Measurements from ENCODE around the gene CCNF.
"Not testable (repeated sequence)": the region's sequence is repeated elsewhere in the genome, so short reads cannot be mapped to it uniquely, and the experiment has no call there.

Gene CCNF
- total RNA-seq, result 5.3 to 48.1 (median 15.7) reads per million in 17 experiments

GRCh38 chr16:2429034-2429770 lies at the start of gene CCNF:
Gene CCNF, plus strand, starts transcription at chr16:2429447. Its CDS starts 35 bp downstream, at chr16:2429482.
- peak; percentile 96 to 99 (median 98) for DNase-seq

- DNase-seq, result peak in 1 of 4 experiments; percentile 26
Observed at GRCh38 chr16:2383501-2383900, 45.7 kb upstream of the CCNF start.

GRCh38 chr16:2384426-2384825 lies 44.8 kb upstream of the CCNF start:
- peak in 1 of 4 experiments; percentile 5 for DNase-seq

GRCh38 chr16:2385190-2385836 lies 43.9 kb upstream of the CCNF start:
- no peak for DNase-seq

GRCh38 chr16:2385982-2386381 lies 43.3 kb upstream of the CCNF start:
- DNase-seq, result not testable (repeated sequence)

GRCh38 chr16:2386990-2387389 lies 42.3 kb upstream of the CCNF start:
- DNase-seq, result no peak

GRCh38 chr16:2388139-2388874 lies 40.9 kb upstream of the CCNF start:
- DNase-seq, result no peak

GRCh38 chr16:2388875-2389433 lies 40.3 kb upstream of the CCNF start:
- no peak for DNase-seq

GRCh38 chr16:2392025-2392424 lies 37.2 kb upstream of the CCNF start:
- no peak for DNase-seq

GRCh38 chr16:2398520-2398919 lies 30.7 kb upstream of the CCNF start:
- no peak for DNase-seq

- no peak for DNase-seq
Observed at GRCh38 chr16:2404099-2404498, 25.1 kb upstream of the CCNF start.

GRCh38 chr16:2415085-2415484 lies 14.2 kb upstream of the CCNF start:
- no peak for DNase-seq

GRCh38 chr16:2420035-2420434 lies 9.2 kb upstream of the CCNF start:
- peak in 1 of 4 experiments; percentile 36 for DNase-seq

GRCh38 chr16:2422123-2422867 lies 7.0 kb upstream of the CCNF start:
- DNase-seq, result no peak

GRCh38 chr16:2424061-2425007 lies 4.9 kb upstream of the CCNF start:
- no peak for DNase-seq

GRCh38 chr16:2425008-2425518 lies 4.2 kb upstream of the CCNF start:
- DNase-seq, result no peak

GRCh38 chr16:2425825-2426430 lies 3.3 kb upstream of the CCNF start:
- no peak for DNase-seq

GRCh38 chr16:2426941-2427361 lies 2.3 kb upstream of the CCNF start:
- no peak for DNase-seq

- no peak for DNase-seq
Observed at GRCh38 chr16:2427526-2427925, 1.7 kb upstream of the CCNF start.

- DNase-seq, result peak in 2 of 4 experiments; percentile 7 to 30
Observed at GRCh38 chr16:2428051-2428783, 1.0 kb upstream of the CCNF start.

All from suppressor macrophage (primary cell).